ENCODE measurements around the gene ABCB8.

ABCB8 gene

GRCh38 chr7:151061213-151062110 lies 33.2 kb downstream of the ABCB8 start:
- Histone ChIP-seq H3K4me2 (ENCODE audit: low read depth, low read length, poor library complexity, severe bottlenecking) (peak overlapping the region; percentile 94), H3F3A (ENCODE audit: low read depth) (no peaks in the 10 kb centered on the region), H2AFZ (ENCODE audit: low read length) (no peak overlapping the region), H3K4me3 (ENCODE audit: low read length, poor library complexity, severe bottlenecking) (peak overlapping the region; percentile 93), H3K9ac (ENCODE audit: low read depth, low read length, poor library complexity, severe bottlenecking) (peak overlapping the region; percentile 78), H3K9me2 (replicated peaks; ENCODE audit: low read depth, low read length) (no peaks in the 10 kb centered on the region), H3K4me1 (ENCODE audit: insufficient read depth, low read length, poor library complexity, severe bottlenecking) (peaks cover 31% of the 10 kb centered on the region), H3K79me2 (ENCODE audit: insufficient read depth, low read length) (peaks cover 39% of the 10 kb centered on the region), H3K9me3 (ENCODE audit: insufficient read depth, low read depth, low read length) (no peaks in the 10 kb centered on the region), H3K27me3 (ENCODE audit: insufficient read depth, low read length, poor library complexity, severe bottlenecking) (no peaks in the 10 kb centered on the region), H3K36me3 (ENCODE audit: insufficient read depth, low read length) (peaks cover 14% of the 10 kb centered on the region; the same call in 1 of the 2 replicates), H4K20me1 (ENCODE audit: insufficient read depth, low read length, poor library complexity, severe bottlenecking) (peaks cover 28% of the 10 kb centered on the region)
- TF ChIP-seq EZH2phosphoT487 (IDR thresholded peaks at IDR 0.05; ENCODE audit: borderline replicate concordance) (no peak), CTCF (conservative IDR thresholded peaks at IDR 0.05; ENCODE audit: low read length) (no peak)

GRCh38 chr7:151062111-151062398 lies 33.8 kb downstream of the ABCB8 start:
- Histone ChIP-seq H2AFZ (ENCODE audit: low read length) (no peak overlapping the region), H3K4me1 (ENCODE audit: insufficient read depth, low read length, poor library complexity, severe bottlenecking) (peaks cover 25% of the 10 kb centered on the region), H3K9me3 (ENCODE audit: insufficient read depth, low read depth, low read length) (no peaks in the 10 kb centered on the region), H3K9ac (ENCODE audit: low read depth, low read length, poor library complexity, severe bottlenecking) (no peak overlapping the region), H3K79me2 (ENCODE audit: insufficient read depth, low read length) (peaks cover 34% of the 10 kb centered on the region), H4K20me1 (ENCODE audit: insufficient read depth, low read length, poor library complexity, severe bottlenecking) (peaks cover 28% of the 10 kb centered on the region), H3K4me3 (ENCODE audit: low read length, poor library complexity, severe bottlenecking) (peak overlapping the region; percentile 93), H3K4me2 (ENCODE audit: low read depth, low read length, poor library complexity, severe bottlenecking) (peak overlapping the region; percentile 94), H3F3A (ENCODE audit: low read depth) (no peaks in the 10 kb centered on the region), H3K9me2 (replicated peaks; ENCODE audit: low read depth, low read length) (no peaks in the 10 kb centered on the region), H3K36me3 (ENCODE audit: insufficient read depth, low read length) (peaks cover 19% of the 10 kb centered on the region; the same call in 1 of the 2 replicates), H3K27me3 (ENCODE audit: insufficient read depth, low read length, poor library complexity, severe bottlenecking) (no peaks in the 10 kb centered on the region)
- TF ChIP-seq EZH2phosphoT487 (IDR thresholded peaks at IDR 0.05; ENCODE audit: borderline replicate concordance), result no peak
- no peak for TF ChIP-seq CTCF (conservative IDR thresholded peaks at IDR 0.05; ENCODE audit: low read length)

GRCh38 chr7:151062399-151063211 lies 34.4 kb downstream of the ABCB8 start:
- H3K9me2 ChIP-seq (replicated peaks; ENCODE audit: low read depth, low read length), result no peaks in the 10 kb centered on the region
- no peaks in the 10 kb centered on the region for H3K9me3 ChIP-seq (ENCODE audit: insufficient read depth, low read depth, low read length)
- H3F3A ChIP-seq (ENCODE audit: low read depth), result no peaks in the 10 kb centered on the region
- peaks cover 22% of the 10 kb centered on the region for H3K4me1 ChIP-seq (ENCODE audit: insufficient read depth, low read length, poor library complexity, severe bottlenecking)
- no peak overlapping the region for H3K9ac ChIP-seq (ENCODE audit: low read depth, low read length, poor library complexity, severe bottlenecking)
- no peaks in the 10 kb centered on the region for H3K27me3 ChIP-seq (ENCODE audit: insufficient read depth, low read length, poor library complexity, severe bottlenecking)
- H3K4me2 ChIP-seq (ENCODE audit: low read depth, low read length, poor library complexity, severe bottlenecking), result peak overlapping the region; percentile 94
- H4K20me1 ChIP-seq (ENCODE audit: insufficient read depth, low read length, poor library complexity, severe bottlenecking), result peaks cover 28% of the 10 kb centered on the region
- H3K4me3 ChIP-seq (ENCODE audit: low read length, poor library complexity, severe bottlenecking), result peak overlapping the region; percentile 93
- H2AFZ ChIP-seq (ENCODE audit: low read length), result no peak overlapping the region
- TF ChIP-seq EZH2phosphoT487 (IDR thresholded peaks at IDR 0.05; ENCODE audit: borderline replicate concordance) (no peak), CTCF (conservative IDR thresholded peaks at IDR 0.05; ENCODE audit: low read length) (no peak)
- peaks cover 25% of the 10 kb centered on the region; the same call in 1 of the 2 replicates for H3K36me3 ChIP-seq (ENCODE audit: insufficient read depth, low read length)
- peaks cover 29% of the 10 kb centered on the region for H3K79me2 ChIP-seq (ENCODE audit: insufficient read depth, low read length)
